KMS-11 (cell line): ENCODE results near the gene GPHA2.

Experiments
- H2AFZ ChIP-seq: fragments of 200-600 bp; sonication (generic); 2 replicates; pipeline ENCODE4 v1.6.1; 2016; ENCODE audit warnings: antibody characterized with exemption, mixed run types, low read depth
- H3K27ac ChIP-seq: fragments of 200-600 bp; sonication (generic); 2 replicates; pipeline ENCODE4 v1.6.1; 2016; ENCODE audit warnings: mild to moderate bottlenecking, mixed run types
- H3K27me3 ChIP-seq: fragments of 200-600 bp; sonication (generic); 2 replicates; pipeline ENCODE4 v1.6.1; 2017; ENCODE audit warnings: mild to moderate bottlenecking, low read depth, mixed run types, moderate library complexity; ENCODE audit not compliant: insufficient read depth
- H3K36me3 ChIP-seq: fragments of 200-600 bp; sonication (generic); 2 replicates; pipeline ENCODE4 v1.6.1; 2017; ENCODE audit warnings: mild to moderate bottlenecking, mixed run types; ENCODE audit not compliant: insufficient read depth
- H3K4me1 ChIP-seq: fragments of 200-600 bp; sonication (generic); 2 replicates; pipeline ENCODE4 v1.6.1; 2016; ENCODE audit warnings: mild to moderate bottlenecking, low read depth, mixed run types; ENCODE audit not compliant: poor library complexity, severe bottlenecking
- H3K4me2 ChIP-seq: fragments of 200-600 bp; sonication (generic); 2 replicates; pipeline ENCODE4 v1.7.0; 2016; ENCODE audit warnings: mild to moderate bottlenecking, mixed run types
- H3K4me3 ChIP-seq: fragments of 200-600 bp; sonication (generic); IDR thresholded peaks from 2 replicates; pipeline ENCODE4 v1.6.1; 2017; ENCODE audit warnings: low read depth, low read length, mixed read lengths; ENCODE audit not compliant: insufficient read depth
- H3K79me2 ChIP-seq: fragments of 200-600 bp; sonication (generic); 2 replicates; pipeline ENCODE4 v1.6.1; 2016; ENCODE audit warnings: low read depth, mixed run types; ENCODE audit not compliant: insufficient read depth
- H3K9ac ChIP-seq: fragments of 200-600 bp; sonication (generic); 2 replicates; pipeline ENCODE4 v1.6.1; 2016; ENCODE audit warnings: mild to moderate bottlenecking, mixed run types
- H4K20me1 ChIP-seq: fragments of 200-600 bp; sonication (generic); 2 replicates; pipeline ENCODE4 v1.6.1; 2016; ENCODE audit warnings: mild to moderate bottlenecking, mixed run types; ENCODE audit not compliant: insufficient read depth
- CTCF ChIP-seq: fragments of 200-600 bp; sonication (generic); conservative IDR thresholded peaks from 2 replicates; pipeline ENCODE4 v1.6.1; 2017; ENCODE audit warnings: low read depth, mild to moderate bottlenecking, antibody characterized with exemption, low read length, moderate library complexity, mixed read lengths

The GPHA2 gene

GRCh38 chr11:64885367-64886286, 50.1 kb downstream of the GPHA2 start:
- Histone ChIP-seq H3K36me3 (no peaks in the 10 kb centered on the region), H3K27ac (no peak overlapping the region), H3K4me3 (no peak overlapping the region), H2AFZ (no peak overlapping the region), H4K20me1 (no peaks in the 10 kb centered on the region), H3K4me1 (peaks cover 15% of the 10 kb centered on the region), H3K4me2 (no peak overlapping the region), H3K9ac (no peak overlapping the region), H3K27me3 (no peaks in the 10 kb centered on the region), H3K79me2 (no peaks in the 10 kb centered on the region)
- TF ChIP-seq CTCF, result no peak
